ENCODE data around the gene FRRS1L. TPM values are rescaled to one million over a fixed set of nuclear protein-coding genes. Genes with fewer than 3 reads are reported as not detected.
A peak's percentile ranks its signal among the peaks of the same experiment; 100 is the strongest.

The FRRS1L gene
- total RNA-seq, 1 donor from 2014 or later = not detected

- DNase-seq (no peak), ATAC-seq (ENCODE audit: low read depth) (no peak)
- no peak for TF ChIP-seq CTCF (IDR thresholded peaks at IDR 0.05)
- ChIA-PET POLR2A (no interaction called here), CTCF (no interaction called here)
- intact Hi-C loops (cut with micrococcal nuclease) = no loop called here
- Mint-ChIP-seq H3K9me3 (no peaks in the 10 kb centered on the region), H3K4me1 (no peaks in the 10 kb centered on the region), H3K27me3 (no peaks in the 10 kb centered on the region), H3K27ac (no peak overlapping the region), H3K4me3 (no peak overlapping the region), H3K36me3 (ENCODE audit: low read depth) (peaks cover 85% of the 10 kb centered on the region)
These were observed 74.9 kb downstream of the FRRS1L start for GRCh38 chr9:109092051-109092580.

GRCh38 chr9:109088221-109088620 lies 78.8 kb downstream of the FRRS1L start:
- Mint-ChIP-seq H3K4me3 (no peak overlapping the region), H3K36me3 (ENCODE audit: low read depth) (peaks cover 78% of the 10 kb centered on the region), H3K27me3 (no peaks in the 10 kb centered on the region), H3K27ac (no peak overlapping the region), H3K9me3 (no peaks in the 10 kb centered on the region), H3K4me1 (peaks cover 4% of the 10 kb centered on the region)
- ChIA-PET CTCF (no interaction called here), POLR2A (interaction anchor here (0.6 kb wide), 1 partner anchor 40 kb away, joined by 7 read pairs; no protein-coding TSS in a partner anchor)
- ATAC-seq (ENCODE audit: low read depth) (no peak), DNase-seq (no peak)
- intact Hi-C loops (cut with micrococcal nuclease) = no loop called here
- no peak for TF ChIP-seq CTCF (IDR thresholded peaks at IDR 0.05)

GRCh38 chr9:109087795-109088194 lies 79.3 kb downstream of the FRRS1L start:
- Mint-ChIP-seq H3K27me3 (no peaks in the 10 kb centered on the region), H3K4me3 (no peak overlapping the region), H3K27ac (no peak overlapping the region), H3K36me3 (ENCODE audit: low read depth) (peaks cover 78% of the 10 kb centered on the region), H3K9me3 (no peaks in the 10 kb centered on the region), H3K4me1 (peaks cover 4% of the 10 kb centered on the region)
- intact Hi-C loops (cut with micrococcal nuclease) = no loop called here
- DNase-seq (no peak), ATAC-seq (ENCODE audit: low read depth) (no peak)
- POLR2A ChIA-PET = no interaction called here
- TF ChIP-seq CTCF (IDR thresholded peaks at IDR 0.05) = no peak
- CTCF ChIA-PET = no interaction called here

- POLR2A ChIA-PET = interaction anchor here (0.6 kb wide), 1 partner anchor 13 kb away, joined by 5 read pairs; no protein-coding TSS in a partner anchor
- peak; percentile 28 for ATAC-seq (ENCODE audit: low read depth)
These were observed 80.8 kb downstream of the FRRS1L start for GRCh38 chr9:109086221-109086620.

GRCh38 chr9:109085510-109085909 lies 81.5 kb downstream of the FRRS1L start:
- intact Hi-C loops (cut with micrococcal nuclease) = no loop called here
- Mint-ChIP-seq H3K36me3 (ENCODE audit: low read depth) (peaks cover 68% of the 10 kb centered on the region), H3K4me1 (peaks cover 4% of the 10 kb centered on the region), H3K27ac (no peak overlapping the region), H3K4me3 (no peak overlapping the region), H3K27me3 (no peaks in the 10 kb centered on the region), H3K9me3 (no peaks in the 10 kb centered on the region)
- no peak for TF ChIP-seq CTCF (IDR thresholded peaks at IDR 0.05)
- DNase-seq (no peak), ATAC-seq (ENCODE audit: low read depth) (no peak)
- ChIA-PET POLR2A (no interaction called here), CTCF (no interaction called here)

More at GRCh38 chr9:109086221-109086620, 80.8 kb downstream of the FRRS1L start:
- H3K4me3 Mint-ChIP-seq = no peak overlapping the region
- no peak overlapping the region for H3K27ac Mint-ChIP-seq
- H3K36me3 Mint-ChIP-seq (ENCODE audit: low read depth) = peaks cover 74% of the 10 kb centered on the region
- H3K4me1 Mint-ChIP-seq = peaks cover 4% of the 10 kb centered on the region
- no peaks in the 10 kb centered on the region for H3K9me3 Mint-ChIP-seq
- CTCF ChIA-PET = interaction anchor here (0.6 kb wide), 1 partner anchor 78 kb away, joined by 4 read pairs; no protein-coding TSS in a partner anchor
- no peaks in the 10 kb centered on the region for H3K27me3 Mint-ChIP-seq
- DNase-seq = no peak
- no peak for TF ChIP-seq CTCF (IDR thresholded peaks at IDR 0.05)
- intact Hi-C loops (cut with micrococcal nuclease) = no loop called here

Measured in activated B cell treated with CpG ODN at 0.5 μM for 24 hours (primary cell).